Thyroid gland (tissue), 4 donors: Measurements from ENCODE around the gene MAST4.

Experiments used
- POLR2A ChIP-seq, 2 donors: fragments of 450-650 bp; IDR thresholded peaks; one replicate each; pipeline ENCODE4 v1.6.1; 2017; ENCODE audit warnings: antibody characterized with exemption in 2 of 2, mild to moderate bottlenecking in 2 of 2, moderate library complexity in 1 of 2
- TF ChIP-seq, protein P1 (sequence below), 6 experiments: fragments of 200-600 bp in 3 of 6; fragments of 450-650 bp in 3 of 6; sonication (generic) in 3 of 6; IDR thresholded peaks; one replicate each; pipeline ENCODE4 v1.5.1; 2016 to 2019; ENCODE audit warnings: antibody characterized with exemption in 6 of 6, mild to moderate bottlenecking in 2 of 6, inconsistent platforms in 1 of 6, moderate library complexity in 1 of 6

DNA sequence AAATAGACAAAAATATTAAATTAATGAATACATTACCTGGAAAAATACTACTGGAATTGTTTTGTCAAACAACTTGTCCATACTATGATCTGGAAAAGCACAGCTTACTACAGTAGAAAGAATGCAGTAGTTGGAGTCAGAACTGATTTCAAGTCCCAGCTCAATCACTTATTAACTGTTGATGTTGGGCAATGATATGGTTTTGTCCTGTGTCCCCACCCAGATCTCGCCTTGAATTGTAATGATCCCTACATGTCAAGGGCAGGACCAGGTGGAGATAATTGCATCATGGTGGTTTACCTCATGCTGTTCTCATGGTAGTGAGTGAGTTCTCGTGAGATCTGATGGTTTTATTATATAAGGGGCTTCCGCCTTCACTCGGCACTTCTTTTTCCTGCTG lies 352.9 kb downstream of the MAST4 start:
- no peak for TF ChIP-seq POLR2A (IDR thresholded peaks at IDR 0.05)
- TF ChIP-seq, protein P1, sequence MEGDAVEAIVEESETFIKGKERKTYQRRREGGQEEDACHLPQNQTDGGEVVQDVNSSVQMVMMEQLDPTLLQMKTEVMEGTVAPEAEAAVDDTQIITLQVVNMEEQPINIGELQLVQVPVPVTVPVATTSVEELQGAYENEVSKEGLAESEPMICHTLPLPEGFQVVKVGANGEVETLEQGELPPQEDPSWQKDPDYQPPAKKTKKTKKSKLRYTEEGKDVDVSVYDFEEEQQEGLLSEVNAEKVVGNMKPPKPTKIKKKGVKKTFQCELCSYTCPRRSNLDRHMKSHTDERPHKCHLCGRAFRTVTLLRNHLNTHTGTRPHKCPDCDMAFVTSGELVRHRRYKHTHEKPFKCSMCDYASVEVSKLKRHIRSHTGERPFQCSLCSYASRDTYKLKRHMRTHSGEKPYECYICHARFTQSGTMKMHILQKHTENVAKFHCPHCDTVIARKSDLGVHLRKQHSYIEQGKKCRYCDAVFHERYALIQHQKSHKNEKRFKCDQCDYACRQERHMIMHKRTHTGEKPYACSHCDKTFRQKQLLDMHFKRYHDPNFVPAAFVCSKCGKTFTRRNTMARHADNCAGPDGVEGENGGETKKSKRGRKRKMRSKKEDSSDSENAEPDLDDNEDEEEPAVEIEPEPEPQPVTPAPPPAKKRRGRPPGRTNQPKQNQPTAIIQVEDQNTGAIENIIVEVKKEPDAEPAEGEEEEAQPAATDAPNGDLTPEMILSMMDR (IDR thresholded peaks at IDR 0.05): no peak
